KOPT-K1 (cell line): ENCODE results near the gene IL6.
"Not testable (repeated sequence)": the region's sequence is repeated elsewhere in the genome, so short reads cannot be mapped to it uniquely, and the experiment has no call there.

ENCODE experiments used
- H3K27ac ChIP-seq: fragments of 200-600 bp; sonication (generic); 2 replicates; pipeline ENCODE4 v1.5.1; 2016; ENCODE audit warnings: antibody characterized with exemption, mild to moderate bottlenecking, low read depth, low read length; ENCODE audit not compliant: poor library complexity, severe bottlenecking
- H3K36me3 ChIP-seq: fragments of 200-600 bp; sonication (generic); 2 replicates; pipeline ENCODE4 v1.5.1; 2017; ENCODE audit warnings: antibody characterized with exemption, mild to moderate bottlenecking, low read length, moderate library complexity; ENCODE audit not compliant: insufficient read depth
- H3K9me3 ChIP-seq: fragments of 200-600 bp; sonication (generic); 2 replicates; pipeline ENCODE4 v1.5.1; 2017; ENCODE audit warnings: antibody characterized with exemption, low read length, mild to moderate bottlenecking; ENCODE audit not compliant: insufficient read depth, poor library complexity, severe bottlenecking

The IL6 gene

DNA sequence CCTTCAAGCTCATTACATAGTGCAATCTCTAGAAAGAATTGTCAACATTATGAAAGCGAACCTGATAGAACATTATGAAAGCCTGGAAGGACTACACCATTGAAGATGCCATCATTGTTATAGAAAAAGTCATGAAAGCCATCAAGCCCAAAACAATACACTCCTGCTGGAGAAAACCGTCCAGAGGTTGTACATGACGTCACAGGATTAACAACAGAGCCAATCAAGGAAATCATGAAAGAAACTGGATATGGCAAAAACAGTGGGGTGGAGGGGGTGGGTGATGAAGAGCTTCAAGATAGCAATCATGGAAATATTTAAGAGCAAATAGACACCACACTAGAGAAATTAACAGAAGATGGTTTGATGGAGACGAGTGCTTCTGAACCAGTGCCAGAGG, 50.0 kb downstream of the IL6 start:
- no peaks in the 10 kb centered on the region for H3K36me3 ChIP-seq
- H3K27ac ChIP-seq = no peak overlapping the region
- H3K9me3 ChIP-seq = no peaks in the 10 kb centered on the region

DNA sequence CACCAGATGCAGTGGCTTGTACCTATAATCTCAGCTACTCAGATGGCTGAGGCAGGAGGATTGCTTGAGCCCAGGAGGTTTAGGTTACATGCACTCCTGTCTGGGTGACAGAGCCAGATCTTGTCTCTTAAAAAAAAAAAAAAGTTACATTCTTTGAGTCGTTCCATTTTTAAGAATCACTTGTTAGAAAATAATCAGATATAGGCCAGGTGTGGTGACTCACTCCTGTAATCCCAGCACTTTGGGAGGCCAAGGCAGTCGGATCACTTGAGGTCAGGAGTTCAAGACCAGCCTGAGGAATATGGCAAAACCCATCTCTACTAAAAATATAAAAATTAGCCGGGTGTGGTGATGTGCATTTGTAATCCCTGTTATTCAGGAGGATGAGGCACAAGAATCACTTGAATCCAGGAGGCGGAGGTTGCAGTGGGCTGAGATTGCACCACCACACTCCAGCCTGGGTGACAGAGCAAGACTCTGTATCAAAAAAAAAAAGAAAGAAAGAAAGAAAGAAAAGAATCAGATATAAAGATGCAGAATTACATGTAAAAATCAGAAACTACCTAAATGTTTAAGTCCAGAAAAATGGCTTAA, 52.8 kb downstream of the IL6 start:
- not testable (repeated sequence) for H3K27ac ChIP-seq, H3K36me3 ChIP-seq, H3K9me3 ChIP-seq

DNA sequence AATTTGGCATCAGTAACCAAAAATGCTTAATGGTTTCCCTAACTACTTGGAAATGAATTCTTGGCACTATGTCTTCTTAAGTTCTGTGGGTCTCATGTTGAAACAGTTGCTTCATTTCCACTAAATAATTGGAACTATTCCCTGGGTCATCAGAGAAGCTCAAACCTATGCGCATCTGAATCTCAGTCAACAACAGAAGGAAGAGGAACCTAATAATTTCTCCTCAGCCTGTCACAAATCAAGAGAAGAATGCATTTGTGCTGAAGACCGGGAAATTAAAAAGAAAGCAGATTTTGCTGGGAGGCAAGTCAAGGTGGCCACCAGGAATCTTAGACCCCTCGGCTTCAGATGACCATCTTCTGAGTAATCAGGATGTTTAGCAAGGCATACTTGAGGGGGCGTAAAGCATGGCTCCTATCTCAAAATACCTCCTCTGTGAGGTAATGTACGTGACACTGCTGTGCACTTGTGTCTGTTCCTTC, 54.3 kb downstream of the IL6 start:
- Histone ChIP-seq H3K36me3 (no peaks in the 10 kb centered on the region), H3K27ac (no peak overlapping the region), H3K9me3 (no peaks in the 10 kb centered on the region)
